SW 1271 (cell line): Measurements from ENCODE around the gene CNKSR3.

Experiments used
- DNase-seq, 2 experiments: peaks; one replicate each; lab custom pipeline; 2025; lab: John Stamatoyannopoulos, UW

The CNKSR3 gene

GRCh38 chr6:154457046-154457713 is 53.3 kb downstream of the CNKSR3 start:
- no peak for DNase-seq

DNA sequence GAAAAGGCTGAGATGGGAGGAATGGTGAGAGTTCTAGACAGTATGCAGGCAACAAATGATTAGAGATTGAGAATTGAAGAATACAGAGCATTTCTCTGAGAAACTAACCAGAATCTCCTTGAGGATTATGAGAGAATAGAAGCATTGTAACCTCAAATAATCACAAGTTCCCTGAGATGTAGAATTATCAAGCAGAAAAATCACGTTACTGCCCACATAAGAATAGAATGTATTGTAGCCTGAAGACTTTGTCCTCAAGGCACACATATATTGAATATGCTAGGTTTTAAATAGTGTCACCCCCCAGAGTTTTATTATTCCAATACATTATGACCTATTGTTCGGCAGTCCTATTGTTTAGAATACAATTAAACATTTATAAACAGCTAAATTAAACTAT is 57.2 kb downstream of the CNKSR3 start:
- DNase-seq, result no peak

GRCh38 chr6:154450498-154450897 is 60.0 kb downstream of the CNKSR3 start:
- no peak for DNase-seq

DNA sequence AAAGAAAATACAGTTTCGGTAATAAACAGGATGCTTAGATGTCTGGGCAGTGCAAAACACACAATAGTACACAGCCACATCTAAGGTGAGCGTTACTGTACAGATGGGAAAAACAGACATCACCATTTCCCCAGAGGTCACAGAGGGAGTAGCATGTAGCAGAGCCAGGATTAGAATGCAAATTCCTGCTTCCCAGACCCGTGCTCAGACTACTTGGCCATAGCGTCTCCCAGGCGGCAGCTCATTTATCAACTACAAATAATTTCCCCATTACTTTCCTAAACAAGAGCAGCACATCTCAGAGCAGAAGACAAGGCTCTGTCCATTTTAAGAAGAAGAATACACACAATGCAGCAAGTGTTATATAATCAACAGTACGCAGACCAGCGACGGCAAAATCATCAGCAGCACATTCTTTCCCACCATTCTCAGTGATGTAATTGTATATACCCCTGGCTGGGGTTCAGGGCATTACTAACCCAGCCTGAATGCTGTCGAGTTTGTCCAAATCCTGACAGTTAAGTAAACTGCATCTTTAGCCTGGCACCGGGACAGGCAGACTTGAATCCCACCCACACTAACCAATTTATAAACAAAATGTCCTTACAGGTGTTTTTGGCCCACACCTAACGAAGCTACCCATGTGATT is 61.9 kb downstream of the CNKSR3 start:
- DNase-seq, result no peak

DNA sequence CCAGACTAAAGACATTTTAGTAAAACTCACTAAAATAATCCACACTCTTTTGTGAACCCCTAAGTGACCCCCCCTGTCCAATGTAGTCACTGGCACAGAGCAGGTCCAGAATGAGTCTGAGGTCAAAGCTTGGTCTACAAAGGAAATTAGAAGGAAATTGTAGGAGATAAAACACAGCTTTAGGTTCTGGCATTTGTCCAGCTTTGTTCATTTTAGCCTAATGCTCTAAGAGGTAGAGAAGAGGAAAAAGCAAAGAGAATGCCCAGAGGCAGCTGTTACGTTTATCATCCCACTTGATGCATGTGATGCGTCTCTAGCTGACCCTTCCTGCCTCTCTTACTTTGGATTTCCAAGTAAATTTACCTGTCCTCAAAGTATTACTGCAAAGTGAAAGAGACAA is 62.5 kb downstream of the CNKSR3 start:
- no peak for DNase-seq

DNA sequence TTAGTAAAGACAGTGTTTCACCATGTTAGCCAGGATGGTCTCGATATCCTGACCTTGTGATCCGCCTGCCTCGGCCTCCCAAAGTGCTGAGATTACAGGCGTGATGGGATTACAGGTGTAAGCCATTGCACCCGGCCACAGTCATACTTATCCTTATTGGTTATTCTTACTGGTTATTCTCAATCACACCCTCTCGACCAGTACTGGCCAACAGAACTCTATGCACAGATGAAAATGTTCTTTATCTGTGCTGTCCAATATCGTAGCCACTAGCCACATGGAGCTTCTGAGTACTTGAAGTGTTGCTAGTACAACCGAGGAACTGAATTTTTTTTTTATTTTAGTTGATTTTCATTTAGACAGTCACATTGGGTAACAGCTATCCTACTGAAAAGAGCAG is 63.5 kb downstream of the CNKSR3 start:
- no peak for DNase-seq

DNA sequence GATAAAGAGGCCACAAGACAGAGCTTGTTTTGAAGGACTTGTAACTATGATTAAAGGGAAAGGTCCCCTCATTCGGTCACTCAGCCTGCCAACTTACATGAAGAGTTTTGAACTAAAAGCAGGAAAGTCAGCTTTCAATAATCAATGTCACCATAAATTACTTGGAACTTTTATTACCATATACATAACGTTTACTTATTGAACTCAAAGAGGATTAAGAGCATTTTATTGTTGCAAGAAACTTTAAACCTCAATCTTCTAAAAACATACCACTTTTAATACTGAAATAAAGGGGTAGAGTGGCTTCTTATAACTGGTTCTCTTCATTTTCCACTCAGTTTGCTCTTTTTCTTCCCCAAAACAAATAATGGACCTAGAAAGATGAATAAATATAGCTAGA is 65.1 kb downstream of the CNKSR3 start:
- no peak for DNase-seq

DNA sequence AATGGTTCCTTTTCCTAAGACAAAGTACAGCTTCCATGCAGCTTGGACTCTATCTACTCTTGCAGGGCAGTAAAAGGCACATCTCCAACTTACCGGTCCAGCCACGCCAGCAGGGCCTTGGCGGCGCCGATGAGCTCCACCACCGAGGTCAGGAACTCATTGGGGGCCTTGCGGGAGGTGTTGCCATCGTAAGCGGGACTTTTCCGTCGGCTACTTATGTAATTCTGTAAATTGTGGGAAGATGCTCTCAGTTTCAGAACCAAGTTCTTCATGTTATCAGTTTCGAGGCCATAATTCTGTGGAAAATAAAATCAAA is 68.5 kb downstream of the CNKSR3 start:
- DNase-seq, result no peak

DNA sequence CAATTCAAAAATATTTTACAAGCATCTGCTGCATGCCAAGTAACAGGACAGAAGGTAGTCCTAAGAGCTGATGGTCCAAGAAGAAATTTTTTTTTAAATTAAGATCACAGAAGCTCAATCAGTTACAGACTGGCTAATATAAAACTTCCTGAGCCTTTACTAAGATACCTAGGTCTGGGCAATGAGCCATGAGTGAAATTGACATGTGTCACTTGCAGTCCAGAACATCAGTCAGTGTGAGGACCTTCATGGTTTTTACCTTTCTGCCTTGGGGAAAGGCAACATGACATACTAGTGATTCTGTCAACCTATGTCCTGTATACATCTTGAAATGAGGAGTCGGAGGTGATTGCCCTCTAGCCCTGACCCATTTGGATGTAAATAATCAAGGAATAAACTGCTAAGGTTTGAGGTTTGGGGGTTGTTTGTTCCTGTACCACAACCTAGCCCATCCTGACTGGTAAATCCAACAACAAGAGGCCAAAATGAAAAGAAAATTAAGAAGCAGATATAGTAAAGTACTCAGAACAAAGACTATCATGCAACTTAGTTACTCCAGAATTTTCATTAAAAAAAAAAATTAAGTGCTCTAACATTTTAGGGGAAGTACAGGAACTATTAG is 70.0 kb downstream of the CNKSR3 start:
- no peak for DNase-seq

DNA sequence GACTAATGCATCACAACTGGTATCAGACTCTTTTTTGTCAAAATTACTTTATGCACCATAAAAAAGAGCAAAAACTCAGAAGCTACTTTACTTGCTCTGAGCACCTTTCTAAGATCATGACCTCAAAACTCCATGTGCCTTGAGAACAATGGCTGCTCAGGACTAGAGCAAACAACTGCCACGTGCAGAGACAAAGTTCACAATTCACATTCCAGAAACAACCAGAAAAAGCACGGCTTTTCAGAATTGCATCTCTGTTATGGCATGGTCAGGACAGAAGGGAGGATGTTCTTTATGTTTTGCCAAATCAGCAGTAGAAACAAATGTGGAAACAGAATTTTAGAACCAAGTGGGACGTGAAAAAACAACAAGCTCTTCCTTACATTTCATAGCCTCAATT is 70.5 kb downstream of the CNKSR3 start:
- no peak for DNase-seq

DNA sequence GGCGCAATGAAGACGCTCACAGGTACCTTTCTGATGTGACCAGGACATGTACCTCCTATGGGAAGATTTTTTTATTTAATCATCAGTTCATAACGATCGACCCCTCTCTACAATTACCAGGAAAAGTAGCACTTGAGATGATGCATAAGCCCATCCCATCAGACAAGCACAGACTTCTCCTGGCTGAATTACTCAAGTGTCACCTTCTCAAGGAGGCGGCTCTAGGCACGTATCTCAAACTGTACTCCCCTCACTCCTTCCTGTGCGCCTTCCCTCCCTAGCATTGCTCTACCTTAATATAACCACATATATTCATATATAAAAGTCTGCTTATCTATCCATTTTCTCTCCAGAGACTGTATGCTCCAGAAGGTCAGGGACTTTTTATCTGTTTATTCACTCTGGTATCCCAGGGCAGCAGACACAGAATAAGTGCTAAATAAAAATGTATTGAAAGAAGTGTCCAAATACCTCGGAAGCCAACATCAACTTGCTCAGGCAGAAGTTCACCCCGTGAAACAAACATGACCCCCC is 71.5 kb downstream of the CNKSR3 start:
- DNase-seq, result no peak

- no peak for DNase-seq
These were observed 75.0 kb downstream of the CNKSR3 start for GRCh38 chr6:154435400-154435945.

DNA sequence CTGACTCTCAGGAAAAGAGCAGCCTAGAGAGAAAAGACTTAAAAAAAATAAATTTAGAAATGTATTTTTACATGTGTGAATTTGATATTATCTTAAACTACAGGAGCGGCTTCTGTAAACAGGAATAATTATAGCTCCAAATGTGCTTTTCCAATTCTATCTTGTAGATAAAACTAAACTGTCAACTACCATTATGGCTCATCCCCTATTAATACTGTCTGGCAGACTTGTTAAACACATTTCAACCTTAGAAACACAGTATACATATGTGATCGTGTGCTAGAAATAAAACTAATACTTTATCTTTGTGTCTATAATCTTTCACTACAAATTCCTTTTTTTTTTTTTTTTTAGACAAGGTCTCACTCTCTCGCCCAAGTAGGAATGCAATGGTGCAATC is 75.8 kb downstream of the CNKSR3 start:
- DNase-seq, result no peak

GRCh38 chr6:154433477-154434241 is 76.8 kb downstream of the CNKSR3 start:
- no peak for DNase-seq

- DNase-seq, result no peak
These were observed 77.7 kb downstream of the CNKSR3 start for GRCh38 chr6:154432533-154433476.

GRCh38 chr6:154430481-154430919 is 80.0 kb downstream of the CNKSR3 start:
- no peak for DNase-seq

GRCh38 chr6:154429711-154430110 is 80.8 kb downstream of the CNKSR3 start:
- DNase-seq, result no peak

DNA sequence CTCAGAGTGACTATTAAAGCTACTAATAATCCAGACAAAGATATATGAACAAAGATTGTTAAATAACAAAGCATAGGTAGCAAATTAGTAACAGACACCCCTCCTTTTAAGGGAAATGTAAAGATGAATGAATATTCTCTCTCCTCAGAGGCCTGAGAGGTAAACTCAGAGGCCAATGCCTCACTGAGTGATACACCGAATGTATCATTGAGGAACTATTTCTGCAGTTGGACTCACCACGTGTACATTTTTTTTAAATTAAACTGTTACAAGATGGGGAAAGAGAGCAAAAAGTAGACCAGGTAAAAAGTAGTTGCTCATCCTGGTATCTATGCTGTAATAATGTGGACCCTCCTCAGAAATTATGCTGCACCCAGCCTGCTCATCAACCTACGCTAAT is 81.6 kb downstream of the CNKSR3 start:
- DNase-seq, result no peak

DNA sequence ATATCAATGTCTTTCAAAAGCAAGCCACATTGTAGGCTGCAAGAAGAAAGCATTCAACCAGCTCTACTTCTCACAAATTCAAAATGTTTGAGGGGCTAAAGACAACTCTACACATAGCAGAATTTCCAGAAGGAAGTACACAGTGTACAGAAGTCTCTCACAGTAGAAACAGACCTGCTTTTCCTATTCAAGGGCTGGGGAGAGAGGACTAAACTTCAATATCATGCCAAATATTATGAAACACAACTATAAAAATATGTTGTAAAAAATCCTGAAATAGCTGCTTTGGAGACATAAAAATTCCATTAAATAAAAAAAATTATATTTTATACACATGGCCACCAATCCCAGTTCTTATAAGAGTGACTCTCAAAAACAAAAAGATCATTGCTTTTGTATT is 83.0 kb downstream of the CNKSR3 start:
- no peak for DNase-seq

GRCh38 chr6:154426997-154427396 is 83.5 kb downstream of the CNKSR3 start:
- no peak for DNase-seq

DNA sequence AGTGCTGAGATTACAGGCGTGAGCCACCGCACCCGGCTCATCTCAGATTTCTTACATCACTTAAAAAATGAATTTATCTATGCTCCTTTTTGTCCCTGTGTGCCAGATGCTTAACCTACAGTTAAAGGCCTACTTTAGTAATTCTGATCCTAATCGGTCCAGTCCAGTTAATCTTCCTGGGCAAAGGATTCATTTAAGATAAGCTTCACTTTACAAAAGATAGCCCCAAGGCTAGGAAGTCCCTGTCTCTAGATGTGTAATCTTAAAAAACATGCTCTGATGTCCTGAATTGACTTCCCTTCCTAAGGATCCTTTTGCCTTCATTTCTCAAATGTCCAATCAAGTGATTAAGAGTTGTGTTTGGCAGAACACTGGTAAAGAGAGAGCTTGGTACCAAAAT is 85.5 kb downstream of the CNKSR3 start:
- no peak for DNase-seq
